SW 1271 (cell line): ENCODE measurements around the gene GPS2.
"Not testable (repeated sequence)": the region's sequence is repeated elsewhere in the genome, so short reads cannot be mapped to it uniquely, and the experiment has no call there.

Experiments used
- DNase-seq, 2 experiments: peaks; one replicate each; lab custom pipeline; 2025; lab: John Stamatoyannopoulos, UW

GPS2 gene

GRCh38 chr17:7314719-7315569, at the start of gene GPS2:
GPS2 (minus strand) TSS chr17:7315360; CDS start chr17:7315052, 308 bp downstream.
- DNase-seq = peak; percentile 63 to 78

DNA sequence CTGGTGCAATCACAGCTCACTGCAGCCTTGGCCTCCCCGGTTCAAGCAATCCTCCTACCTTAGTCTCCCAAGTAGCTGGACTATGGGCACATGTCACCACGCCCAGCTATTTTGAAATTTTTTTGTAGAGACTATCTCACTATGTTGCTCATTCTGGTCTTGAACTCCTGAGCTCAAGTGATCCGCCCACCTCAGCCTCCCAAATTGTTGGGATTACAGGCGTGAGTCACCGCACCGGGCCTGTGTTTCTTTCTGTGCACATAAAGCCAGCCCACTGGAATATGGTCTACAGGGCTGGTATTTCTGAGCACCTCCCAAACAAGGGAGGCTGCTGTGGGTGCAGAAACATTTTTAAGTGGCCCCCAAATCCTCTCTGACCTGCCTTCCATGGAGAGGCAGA, 48.2 kb upstream of the GPS2 start:
- DNase-seq = no peak

DNA sequence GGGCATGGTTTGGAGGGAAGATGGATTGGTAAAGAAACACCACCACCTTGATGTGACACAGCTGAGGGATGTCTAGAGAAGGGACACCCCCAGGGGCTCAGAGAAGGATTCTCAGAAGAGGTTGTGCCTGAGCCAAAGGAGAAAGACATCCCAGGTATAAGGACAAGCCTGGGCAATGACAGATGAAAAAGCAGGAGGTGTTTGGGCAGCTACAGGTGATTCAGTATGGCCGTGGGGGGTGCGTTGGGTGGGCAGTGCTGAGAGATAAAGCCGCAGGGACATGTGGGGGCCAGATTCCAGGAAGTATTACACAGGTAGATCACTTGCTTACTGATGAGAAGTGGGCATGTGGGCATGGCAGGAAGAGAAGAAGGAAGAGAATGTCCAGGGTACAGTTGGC, 46.7 kb upstream of the GPS2 start:
- no peak for DNase-seq

DNA sequence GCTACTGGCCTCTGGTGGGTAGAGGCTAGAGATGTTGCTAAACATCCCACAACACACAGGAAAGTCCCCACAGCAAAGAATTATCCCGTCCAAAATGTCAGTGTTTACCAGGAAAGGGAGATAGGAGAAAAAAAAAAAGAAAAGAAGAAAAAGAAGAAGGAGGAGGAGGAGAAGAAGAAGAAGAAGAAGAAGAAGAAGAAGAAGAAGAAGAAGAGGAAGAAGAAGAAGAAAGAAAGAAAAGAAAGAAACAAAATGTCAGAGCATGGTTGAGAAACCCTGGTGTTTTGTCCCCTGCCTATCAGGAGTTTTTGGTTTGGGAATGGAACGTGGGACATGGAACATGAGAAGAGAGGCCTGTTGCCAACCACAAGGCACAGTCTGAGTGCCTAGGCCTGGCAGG, 42.2 kb upstream of the GPS2 start:
- DNase-seq = no peak

- no peak for DNase-seq
Measured at GRCh38 chr17:7356756-7357155, 41.6 kb upstream of the GPS2 start.

- peak in 1 of 2 experiments; percentile 57 for DNase-seq
Measured at GRCh38 chr17:7356072-7356549, 41.0 kb upstream of the GPS2 start.

DNA sequence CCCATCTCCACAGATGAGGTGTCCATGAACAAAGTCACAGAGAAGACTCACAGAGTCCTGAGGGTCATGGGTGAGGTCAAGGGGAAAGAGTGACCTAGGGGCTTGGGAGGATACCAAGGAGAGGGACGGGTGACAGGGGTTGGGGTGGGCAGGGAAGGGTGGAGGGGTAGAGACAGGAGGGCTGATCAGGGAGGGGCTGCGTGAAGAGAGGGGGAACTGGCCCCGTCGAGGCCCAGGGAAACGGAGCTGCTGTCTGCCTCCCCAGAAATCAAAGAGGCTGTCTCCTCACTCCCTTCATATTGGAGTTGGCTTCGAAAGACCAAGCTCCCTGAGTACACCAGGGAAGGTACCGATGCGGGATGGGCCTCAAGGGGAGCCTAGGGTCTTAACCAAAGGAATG, 40.4 kb upstream of the GPS2 start:
- DNase-seq = no peak

GRCh38 chr17:7355053-7355452, 39.9 kb upstream of the GPS2 start, which contains the start of gene TMEM95:
TMEM95 (plus strand) TSS chr17:7355156; CDS start chr17:7355205, 49 bp downstream.
- DNase-seq = no peak

DNA sequence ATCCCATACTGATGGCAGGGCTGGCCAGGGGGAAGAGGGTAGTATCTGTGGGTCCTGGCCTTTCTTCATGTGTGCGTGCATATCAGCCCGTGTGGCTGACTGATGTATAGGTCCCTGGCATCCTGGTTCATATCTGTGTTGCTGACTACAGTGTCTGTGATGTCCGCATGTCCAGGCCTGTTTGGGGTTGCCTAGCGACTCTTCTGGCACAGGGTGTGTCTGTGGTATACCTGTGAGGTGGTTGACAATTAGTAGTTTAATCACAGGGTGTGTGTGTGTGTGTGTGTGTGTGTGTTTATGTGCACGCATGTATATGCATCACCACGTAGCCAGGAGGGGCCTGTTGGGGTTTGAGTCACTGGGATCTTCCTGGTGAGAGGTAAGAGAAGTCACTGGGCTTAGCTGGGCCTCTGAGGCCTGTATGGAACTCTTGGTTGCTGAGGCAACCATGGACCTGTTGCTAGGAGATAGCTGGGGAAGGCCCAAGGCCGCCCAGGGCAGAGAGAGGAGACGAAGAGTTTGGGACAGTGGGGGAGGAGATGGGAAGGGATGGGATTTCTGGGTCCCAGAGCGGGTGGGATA, 39.2 kb upstream of the GPS2 start:
- DNase-seq = peak in 1 of 2 experiments; percentile 13

GRCh38 chr17:7352910-7353635, 37.9 kb upstream of the GPS2 start:
- no peak for DNase-seq

DNA sequence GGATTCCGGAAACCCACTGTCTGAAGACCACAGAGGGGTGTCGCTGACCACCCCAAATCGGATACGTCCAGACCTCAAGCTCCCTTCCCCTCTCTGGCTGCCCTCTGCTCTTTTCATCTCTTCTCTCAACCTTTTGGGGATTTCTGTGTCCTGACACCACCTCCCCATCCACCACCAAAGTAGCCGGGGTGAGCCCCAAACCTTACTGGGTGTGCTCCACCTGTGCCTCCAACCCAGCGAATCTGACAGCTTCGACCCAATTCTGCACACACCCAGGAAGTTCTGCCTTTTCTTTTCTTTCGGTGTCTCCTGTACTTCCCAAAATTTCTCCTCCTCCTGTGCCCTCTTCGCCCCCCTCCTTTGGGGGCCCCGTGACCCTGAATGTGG, 37.3 kb upstream of the GPS2 start:
- DNase-seq = no peak

DNA sequence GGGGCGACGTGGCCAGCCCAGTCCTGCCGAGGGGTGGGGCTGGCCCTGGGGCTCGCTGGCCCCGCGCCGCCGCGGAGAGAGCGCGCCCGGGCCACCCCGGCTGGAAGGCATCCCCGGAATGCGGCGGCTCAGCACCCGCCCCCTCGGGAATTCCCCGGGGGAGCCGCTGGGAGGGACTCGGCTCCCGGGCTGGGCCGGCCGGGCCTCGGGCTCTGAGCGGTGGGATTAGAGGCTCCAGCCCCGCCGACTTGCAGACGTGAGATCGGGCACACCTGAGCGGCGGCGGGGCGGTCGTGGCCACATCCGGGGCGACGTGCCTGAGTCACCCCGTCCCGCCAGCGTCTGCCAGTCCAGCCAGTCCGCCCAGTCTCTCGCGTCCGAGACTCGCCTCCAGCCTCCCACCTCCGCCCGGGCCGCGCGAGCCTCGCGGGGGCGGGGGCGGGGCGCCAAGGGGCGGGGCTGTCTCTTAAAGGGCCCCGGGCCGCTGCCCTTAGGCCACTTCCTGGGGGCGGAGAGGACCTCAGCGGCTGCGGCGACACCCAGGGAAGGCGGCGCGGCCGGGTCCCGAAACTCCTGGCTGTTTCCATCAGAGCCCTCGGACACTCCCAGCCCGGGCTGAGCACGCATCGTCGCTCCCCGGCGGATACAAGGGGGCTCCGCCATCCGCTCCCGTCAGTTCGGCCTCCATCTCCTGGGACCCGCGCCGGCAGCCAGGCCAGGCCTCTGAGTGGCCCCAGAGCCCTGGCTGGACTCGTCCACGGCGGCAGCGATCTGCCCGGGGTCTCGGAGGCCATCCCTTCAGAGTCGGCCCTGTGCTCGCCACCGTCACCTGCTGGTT, 36.7 kb upstream of the GPS2 start, which contains the start of gene KCTD11:
TSS of gene KCTD11 (plus strand) at position 498 of the 838 bp plus-strand sequence.
- DNase-seq = peak; percentile 85 to 88

DNA sequence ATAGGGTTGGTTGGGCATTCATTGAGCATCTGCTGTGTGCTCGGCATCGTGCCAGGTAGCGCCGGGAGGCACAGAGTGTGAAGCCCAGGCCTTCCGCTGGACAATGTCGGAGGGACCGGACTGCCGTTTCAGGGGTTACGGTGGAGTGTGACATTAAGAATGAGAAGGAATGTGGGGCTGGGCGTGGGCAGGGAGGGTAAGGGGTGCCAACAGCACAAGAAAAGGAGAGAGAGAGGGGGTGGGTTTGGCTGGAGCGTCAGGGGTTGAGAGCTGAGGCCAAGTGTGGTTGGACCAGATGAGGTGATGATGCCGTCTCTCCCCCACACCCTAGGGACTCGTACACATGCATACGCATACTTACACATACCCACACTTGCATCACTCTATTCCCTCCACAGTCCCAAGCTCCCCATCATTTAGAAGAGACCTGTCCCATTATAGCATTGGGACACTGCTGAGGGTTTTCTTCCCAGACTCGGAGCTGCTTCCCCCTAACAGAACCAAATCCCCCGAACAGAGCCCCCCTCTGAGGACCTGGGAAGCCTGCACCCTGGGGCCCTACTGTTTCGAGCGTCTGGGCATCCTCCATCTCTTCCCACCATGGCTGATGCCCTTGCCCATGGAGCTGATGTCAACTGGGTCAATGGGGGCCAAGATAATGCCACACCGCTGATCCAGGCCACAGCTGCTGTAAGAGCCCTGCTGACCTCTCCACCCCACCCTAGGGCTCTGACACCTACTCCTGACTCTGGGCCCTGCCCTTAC, 33.5 kb upstream of the GPS2 start:
- no peak for DNase-seq

DNA sequence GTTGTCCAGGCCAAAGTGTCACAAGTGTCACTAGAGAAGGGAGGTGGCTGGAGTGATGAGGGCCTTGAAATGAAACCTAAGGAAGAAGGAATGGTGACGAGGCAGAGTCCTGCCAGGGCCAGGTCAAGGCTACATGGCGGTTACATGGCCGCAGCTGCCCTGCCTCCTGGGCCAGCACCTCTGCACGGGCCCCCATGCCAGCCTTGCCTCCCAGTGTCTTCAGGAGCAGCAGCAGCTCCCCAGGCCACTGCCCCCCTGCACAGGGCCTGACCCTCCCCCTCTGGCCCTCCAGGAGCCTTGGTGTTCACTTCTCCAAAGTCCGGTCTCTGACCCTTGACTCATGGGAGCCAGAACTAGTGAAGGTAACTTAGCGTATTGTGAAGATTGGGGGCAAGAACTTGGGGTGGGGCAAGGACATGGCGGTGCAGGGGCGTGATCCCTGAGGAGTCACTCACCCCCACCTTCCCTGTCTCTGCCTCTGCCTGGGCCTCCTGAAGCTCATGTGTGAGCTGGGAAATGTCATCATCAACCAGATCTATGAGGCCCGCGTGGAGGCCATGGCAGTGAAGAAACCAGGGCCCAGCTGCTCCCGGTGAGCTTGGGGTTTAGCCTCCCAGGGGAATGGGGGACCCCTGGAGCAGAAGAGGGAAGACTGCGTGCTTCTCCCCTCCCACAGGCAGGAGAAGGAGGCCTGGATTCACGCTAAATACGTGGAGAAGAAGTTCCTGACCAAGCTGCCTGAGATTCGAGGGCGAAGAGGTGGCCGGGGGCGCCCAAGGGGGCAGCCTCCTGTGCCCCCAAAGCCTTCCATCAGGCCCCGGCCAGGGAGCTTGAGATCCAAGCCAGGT, 32.7 kb upstream of the GPS2 start:
- DNase-seq = no peak

- DNase-seq = no peak
Measured at GRCh38 chr17:7346761-7347614, 31.8 kb upstream of the GPS2 start.

- no peak for DNase-seq
Measured at GRCh38 chr17:7343250-7343649, 28.1 kb upstream of the GPS2 start.

DNA sequence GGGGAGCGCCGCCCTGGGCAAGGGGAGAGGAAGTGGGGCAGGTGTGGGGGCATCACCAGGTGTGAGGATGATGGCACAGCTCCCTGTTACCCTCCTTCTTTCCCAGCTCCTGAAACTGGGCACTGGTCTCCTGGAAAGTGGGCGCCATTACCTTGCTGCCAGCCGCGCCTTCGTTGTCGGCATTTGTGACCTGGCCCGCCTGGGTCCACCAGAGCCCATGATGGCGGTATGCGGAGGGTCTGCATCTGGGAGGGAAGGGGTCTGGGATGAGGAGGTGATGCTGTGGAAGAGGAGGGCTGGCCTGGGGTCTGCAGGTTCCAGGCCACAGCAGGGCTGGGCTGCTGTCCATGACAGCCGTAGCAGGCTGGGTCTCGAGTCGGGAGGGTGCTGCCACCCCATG, 26.7 kb upstream of the GPS2 start:
- DNase-seq = no peak

DNA sequence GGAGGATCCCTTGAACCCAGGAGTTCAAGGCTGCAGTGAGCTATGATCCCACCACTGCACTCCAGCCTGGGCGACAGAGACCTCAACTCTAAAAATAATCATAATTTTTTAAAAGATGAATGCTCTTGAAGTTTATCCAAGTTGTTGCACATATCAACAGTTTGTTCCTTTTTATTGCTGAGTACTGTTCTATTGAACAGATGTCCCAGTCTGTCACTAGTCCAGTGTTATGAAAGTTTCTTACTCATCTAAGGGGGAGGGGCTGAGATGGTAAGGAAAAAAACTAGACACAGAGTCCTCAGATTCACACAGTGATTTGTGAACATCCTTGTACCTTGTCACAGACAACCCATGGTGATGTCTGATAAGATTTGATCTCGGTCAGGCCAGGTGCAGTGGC, 25.0 kb upstream of the GPS2 start:
- DNase-seq = no peak

DNA sequence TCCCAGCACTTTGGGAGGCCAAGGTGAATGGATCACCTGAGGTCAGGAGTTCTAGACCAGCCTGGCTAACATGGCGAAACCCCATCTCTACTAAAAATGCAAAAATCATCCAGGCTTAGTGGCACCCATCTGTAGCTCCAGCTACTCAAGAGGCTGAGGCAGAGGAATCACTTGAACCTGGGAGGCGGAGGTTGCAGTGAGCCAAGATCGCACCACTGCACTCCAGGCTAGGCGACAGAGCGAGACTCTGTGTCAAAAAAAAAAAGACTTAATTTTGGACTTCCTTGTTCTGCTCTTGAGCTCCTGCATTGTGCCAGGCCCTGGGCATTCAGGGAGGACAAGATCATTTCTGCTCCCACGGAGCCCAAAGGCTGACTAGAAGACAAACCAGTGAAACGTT, 22.4 kb upstream of the GPS2 start:
- not testable (repeated sequence) for DNase-seq
